ENCODE results near the gene WBP1. TPM values are rescaled to one million over a fixed set of nuclear protein-coding genes. Genes with fewer than 3 reads are reported as not detected.
"Not testable (repeated sequence)": the region's sequence is repeated elsewhere in the genome, so short reads cannot be mapped to it uniquely, and the experiment has no call there.

The WBP1 gene
- polyA plus RNA-seq, 1 donor: 62.4 TPM

- peak; percentile 97 for DNase-seq
These were observed 3.4 kb upstream of the WBP1 start, which contains the start of gene INO80B for GRCh38 chr2:74454654-74455511. INO80B (plus strand) TSS chr2:74455087; CDS start chr2:74455117, 30 bp downstream.

- DNase-seq: no peak
These were observed 1.1 kb upstream of the WBP1 start for GRCh38 chr2:74457129-74457548.

- peak; percentile 73 for DNase-seq
These were observed 598 bp upstream of the WBP1 start for GRCh38 chr2:74457549-74458131.

- DNase-seq: no peak
These were observed 713 bp downstream of the WBP1 start for GRCh38 chr2:74458938-74459363.

GRCh38 chr2:74459503-74460118 is 1.4 kb downstream of the WBP1 start:
- DNase-seq: not testable (repeated sequence)

- not testable (repeated sequence) for DNase-seq
These were observed 1.9 kb downstream of the WBP1 start for GRCh38 chr2:74460187-74460586.

- DNase-seq: no peak
These were observed 3.2 kb downstream of the WBP1 start for GRCh38 chr2:74461187-74462053.

GRCh38 chr2:74462054-74462785 is 4.0 kb downstream of the WBP1 start:
- DNase-seq: no peak

GRCh38 chr2:74462786-74463105 is 4.5 kb downstream of the WBP1 start:
- DNase-seq: no peak

- DNase-seq: no peak
These were observed 6.2 kb downstream of the WBP1 start for GRCh38 chr2:74464406-74464805.

- DNase-seq: not testable (repeated sequence)
These were observed 12.5 kb downstream of the WBP1 start for GRCh38 chr2:74470742-74471141.

- DNase-seq: no peak
These were observed 13.3 kb downstream of the WBP1 start for GRCh38 chr2:74471332-74472065.

- peak; percentile 97 for DNase-seq
These were observed 14.1 kb downstream of the WBP1 start, which contains the start of gene MRPL53 for GRCh38 chr2:74472086-74472944. MRPL53 (minus strand) TSS chr2:74472680; CDS start chr2:74472660, 20 bp downstream.

- no peak for DNase-seq
These were observed 14.7 kb downstream of the WBP1 start for GRCh38 chr2:74472945-74473258.

- no peak for DNase-seq
These were observed 16.2 kb downstream of the WBP1 start for GRCh38 chr2:74474481-74474880.

- no peak for DNase-seq
These were observed 16.7 kb downstream of the WBP1 start for GRCh38 chr2:74474899-74475298.

- no peak for DNase-seq
These were observed 23.2 kb downstream of the WBP1 start for GRCh38 chr2:74481431-74481830.

- DNase-seq: no peak
These were observed 23.9 kb downstream of the WBP1 start for GRCh38 chr2:74481961-74482800.

All from hindlimb muscle (tissue), 1 donor.